Inflammatory macrophage treated with lipopolysaccharide for 1 hour (primary cell): ENCODE results near the gene PARP12.

ENCODE experiments used
- DNase-seq, 2 donors: peaks; one replicate each; pipeline ENCODE4 v3.0.0-alpha.2; 2020 to 2022

The PARP12 gene

DNA sequence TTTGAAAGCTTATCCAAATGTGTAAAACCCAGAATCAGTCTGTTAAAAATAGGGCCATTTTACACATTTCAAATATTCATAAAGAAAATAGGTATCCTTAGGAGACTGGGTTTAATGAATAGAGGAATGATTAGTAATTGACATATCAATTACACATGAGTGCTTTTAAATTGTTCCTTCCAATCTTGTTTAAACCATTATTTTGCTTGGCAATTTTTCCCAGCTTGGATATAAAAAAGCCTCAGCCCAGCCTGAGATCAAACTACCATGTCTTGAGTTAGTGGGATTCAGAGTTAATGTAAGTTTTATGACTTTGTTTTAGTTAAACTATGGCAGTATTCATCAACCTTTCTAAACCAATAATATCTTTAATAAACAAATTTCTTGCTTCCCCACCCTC is 28.3 kb downstream of the PARP12 start:
- no peak for DNase-seq

DNA sequence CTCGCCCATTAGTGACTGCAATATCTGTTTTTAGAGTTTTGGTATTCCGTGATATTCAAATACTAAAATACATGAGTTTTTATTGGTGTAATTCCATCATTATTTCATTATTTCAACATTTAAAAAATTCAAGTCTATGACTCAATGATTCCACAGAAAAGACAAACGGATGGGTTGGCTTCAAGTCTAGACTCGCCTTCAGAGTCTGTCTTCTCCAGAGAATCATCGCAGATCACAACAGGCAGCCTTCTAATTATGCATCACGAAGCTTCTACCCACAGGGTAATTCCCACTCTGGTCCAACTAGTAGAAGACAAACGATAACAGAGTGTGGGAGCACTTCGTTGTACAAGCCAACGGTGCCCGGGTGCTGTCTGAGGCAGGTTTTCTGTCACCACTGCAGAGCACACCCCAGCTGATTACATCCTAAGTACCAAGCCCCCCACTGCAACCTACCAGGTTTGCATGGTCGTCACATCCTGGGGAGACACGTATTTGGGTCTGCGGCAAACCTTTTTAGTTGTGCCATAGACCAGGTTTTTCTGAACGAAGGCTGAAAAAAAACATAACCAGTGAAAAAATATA is 28.9 kb downstream of the PARP12 start:
- DNase-seq, result no peak

DNA sequence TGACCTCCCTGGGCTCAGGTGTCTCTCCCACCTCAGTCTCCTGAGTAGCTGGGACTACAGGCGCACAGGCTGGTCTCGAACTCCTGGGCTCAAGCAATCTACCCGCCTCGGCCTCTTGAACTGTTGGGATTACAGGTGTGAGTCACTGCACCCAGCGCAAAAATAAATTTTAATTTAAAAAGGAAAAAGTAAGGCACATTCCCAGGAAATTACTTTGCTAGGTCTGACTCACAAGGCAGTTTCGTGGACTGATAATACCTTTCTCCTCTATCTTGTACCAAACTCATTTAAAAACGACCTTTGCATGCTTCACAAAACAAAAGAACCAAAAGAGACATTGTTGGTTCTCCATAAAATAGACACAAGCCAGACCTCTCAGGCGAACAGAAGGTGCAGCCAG is 29.7 kb downstream of the PARP12 start:
- DNase-seq, result no peak

DNA sequence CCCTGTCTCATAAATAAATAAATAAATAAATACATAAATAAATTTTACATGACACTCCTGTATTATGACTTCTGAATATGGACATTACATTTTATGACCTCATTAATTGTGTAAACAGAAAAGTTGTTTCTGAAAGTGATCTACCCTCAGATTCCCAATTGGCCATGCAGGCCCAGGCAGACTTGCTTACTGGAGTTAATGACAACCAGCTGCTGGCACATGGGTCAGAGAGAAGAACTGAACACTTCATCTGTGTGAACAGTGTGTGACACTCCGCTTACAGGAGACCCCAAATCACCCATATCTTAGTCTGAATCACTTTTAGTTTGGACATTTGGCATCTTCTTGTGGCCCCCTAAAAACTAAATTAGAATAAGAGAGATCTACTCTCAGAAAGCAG is 31.4 kb downstream of the PARP12 start:
- DNase-seq, result no peak

DNA sequence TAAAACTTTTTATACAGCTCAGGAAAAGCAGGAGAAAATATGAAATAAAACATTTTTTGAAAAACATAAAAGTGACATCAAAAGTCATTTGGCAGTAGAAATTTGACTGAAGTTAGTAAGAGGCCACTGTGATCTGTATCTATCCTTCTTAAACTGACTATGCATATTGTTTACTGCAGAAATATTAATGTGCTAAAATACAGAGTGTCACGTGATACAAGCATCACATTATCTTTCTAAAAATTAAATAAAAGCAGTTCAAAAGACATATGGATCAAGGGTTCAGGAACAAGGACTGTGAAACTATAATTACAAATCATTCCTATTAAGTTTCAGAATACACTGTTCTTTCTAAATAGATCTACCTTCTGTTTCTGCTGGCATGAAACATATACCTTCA is 33.7 kb downstream of the PARP12 start:
- DNase-seq, result no peak

DNA sequence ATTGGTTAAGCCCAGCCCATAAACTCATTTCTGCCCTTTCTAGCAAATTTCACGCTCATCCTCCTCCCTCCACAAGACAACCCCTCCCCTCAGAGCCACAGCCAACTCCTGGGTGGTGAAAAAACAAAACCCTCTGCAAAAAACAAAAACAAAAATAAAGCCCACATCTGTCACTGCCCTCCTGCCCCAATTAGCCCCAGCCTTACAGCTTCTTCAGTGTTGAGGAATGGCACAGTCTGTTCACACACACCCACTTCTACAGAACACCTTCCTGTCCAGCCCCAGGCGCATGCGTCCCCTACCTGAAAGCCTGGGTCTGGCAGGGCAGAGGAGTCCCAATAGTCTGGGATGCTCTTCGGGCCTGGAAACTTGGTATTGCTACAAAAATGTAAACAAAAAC is 34.4 kb downstream of the PARP12 start:
- no peak for DNase-seq

DNA sequence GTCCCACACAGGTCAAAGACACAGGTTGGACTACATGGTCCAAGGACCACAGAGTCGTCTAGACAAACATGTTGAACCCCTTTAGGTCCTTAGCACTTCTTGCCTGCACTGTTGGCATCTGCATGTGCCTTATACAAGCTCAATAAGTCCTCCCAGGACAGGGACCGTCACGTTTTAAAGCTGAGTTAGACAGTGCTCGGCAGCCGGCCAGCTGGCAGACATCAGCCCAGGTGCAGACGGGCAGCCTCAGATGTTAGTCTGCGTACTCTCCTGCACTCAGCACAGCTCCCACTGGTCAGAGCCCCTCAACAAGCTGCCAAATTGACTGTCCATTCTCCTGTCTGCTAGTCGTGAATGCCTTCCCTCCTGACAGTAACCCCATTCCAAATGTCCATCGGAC is 34.9 kb downstream of the PARP12 start:
- DNase-seq, result no peak

DNA sequence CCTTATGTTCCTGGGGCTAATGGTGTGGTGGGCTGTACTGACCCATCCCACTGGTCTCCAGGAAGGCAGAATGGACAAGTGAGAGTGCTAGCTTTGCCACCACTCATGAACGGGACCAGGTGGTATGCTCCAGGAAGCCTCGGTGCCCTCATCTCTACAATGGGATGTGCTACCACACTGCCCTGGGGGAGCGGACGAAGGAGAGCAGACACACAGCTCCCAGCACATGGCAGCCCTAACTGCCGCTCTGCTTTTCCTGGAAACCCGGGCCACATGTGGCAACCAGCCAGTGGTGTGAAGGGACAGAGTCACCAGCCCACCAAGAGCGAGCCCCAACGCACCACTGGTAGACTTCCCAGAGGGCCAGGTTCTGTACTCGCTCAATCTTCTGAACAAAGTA is 35.8 kb downstream of the PARP12 start:
- no peak for DNase-seq

DNA sequence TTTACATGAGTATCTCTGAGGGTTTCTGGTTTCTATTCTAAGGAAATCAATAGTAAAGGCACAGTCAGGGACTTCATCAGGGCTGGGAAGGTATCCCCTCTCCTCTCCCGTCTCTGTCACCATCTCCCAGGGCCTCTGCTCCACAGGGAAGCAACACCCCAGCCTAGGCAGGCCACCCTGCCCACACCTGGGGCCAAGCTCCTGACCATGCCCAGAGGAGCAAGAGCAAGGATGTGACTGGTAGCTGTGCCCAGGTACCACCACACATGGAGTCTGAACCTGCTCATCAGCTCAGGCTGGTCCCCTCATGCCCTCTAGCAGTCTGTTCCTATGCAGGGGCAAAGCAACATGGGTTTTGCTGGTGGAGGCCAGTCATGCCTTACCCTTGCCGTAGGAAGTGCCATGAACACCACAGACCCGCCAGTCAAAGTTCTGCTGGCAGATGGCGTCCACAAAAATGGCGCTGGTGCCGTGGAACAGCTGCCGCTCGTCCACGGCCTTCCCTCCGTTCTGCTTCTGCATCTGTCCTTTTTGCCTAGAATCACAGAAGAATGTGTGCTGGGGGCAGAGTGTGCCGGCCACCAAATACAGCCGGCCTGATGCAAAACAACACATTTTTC is 36.8 kb downstream of the PARP12 start:
- no peak for DNase-seq

DNA sequence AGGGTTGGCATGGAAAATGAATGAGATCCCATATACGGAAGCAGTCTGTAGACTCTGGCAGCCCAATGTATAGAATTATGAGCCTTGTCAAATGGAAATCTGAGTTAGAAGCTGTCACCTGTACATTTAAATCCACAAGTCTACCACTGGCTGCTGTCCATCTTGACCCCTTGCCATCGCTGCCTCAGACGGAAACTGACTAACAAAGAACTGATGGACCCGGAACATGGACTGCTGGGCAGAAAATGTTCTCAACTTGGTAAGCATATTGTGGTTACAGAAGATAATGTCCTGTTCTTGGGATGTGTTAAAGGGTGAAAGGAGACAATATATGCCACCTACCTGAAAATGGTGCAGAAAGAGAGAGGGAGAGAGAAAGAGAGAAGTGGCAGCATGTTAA is 37.5 kb downstream of the PARP12 start:
- DNase-seq, result no peak

DNA sequence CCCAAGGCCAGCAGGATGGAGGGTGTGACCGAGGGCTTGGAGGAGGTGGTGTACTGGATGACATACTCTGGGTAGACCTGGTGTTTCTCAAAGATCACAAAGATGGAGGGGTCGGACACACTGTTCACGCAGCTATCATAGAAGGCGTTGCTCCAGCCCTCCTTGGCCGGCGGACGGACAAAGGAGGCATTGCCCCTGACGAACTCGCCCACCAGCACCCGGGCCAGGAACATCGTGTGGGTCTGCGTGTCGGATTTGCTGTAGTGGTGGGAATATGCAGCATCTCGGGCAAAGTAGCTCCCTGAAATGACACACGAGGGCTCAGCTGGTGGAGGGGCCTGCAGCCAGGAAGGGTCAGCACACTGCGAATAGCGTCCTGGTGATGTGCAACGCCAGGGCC is 38.2 kb downstream of the PARP12 start:
- DNase-seq, result no peak

DNA sequence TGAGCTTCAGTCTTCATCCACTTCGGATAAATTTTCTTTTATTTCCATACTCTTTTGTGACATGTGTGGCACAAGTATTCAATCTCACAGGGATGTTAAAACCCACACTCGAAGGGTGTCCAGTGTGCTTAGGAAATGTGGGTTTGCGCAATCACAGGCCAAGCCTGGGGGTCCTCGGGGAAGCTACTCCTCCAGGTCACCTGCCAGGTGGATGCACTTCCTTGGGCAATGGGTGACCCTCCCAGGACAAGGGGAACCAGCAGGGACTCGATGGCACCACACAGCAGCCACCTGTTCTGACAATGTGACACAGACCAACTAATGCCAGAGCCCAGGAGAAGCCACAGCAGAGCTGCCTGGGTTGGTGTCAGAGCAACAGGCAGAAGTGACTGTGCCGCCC is 39.0 kb downstream of the PARP12 start:
- DNase-seq, result no peak

DNA sequence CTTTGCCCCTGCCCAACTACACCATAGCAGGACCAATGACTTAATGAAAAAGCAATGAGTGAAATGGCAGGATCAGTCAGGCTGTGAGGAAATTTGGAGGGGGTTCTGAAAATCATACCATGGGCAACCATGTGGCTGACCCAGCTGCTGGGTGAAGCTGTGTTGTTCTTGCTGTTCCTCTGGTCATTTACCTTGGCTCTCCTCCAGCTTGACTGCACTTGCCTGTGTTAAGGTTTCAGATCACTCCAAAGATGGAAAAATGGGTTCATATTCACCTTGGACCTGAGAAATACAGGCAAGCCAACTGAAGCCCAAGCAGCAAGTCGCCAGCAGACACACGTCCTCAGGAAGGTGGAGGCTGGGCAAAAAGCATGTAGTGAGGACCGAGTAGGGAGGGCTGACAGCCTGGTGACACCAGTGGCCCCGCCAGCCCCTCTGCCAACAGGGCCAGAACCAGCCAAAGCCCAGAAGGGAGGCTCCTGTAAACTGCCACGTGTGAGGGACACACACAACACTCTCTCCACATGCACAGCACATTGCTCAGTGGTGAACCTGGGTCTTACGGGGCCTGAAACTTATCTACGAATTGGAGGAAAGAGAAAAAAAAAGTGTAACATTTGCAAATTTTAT is 40.1 kb downstream of the PARP12 start:
- DNase-seq, result no peak

DNA sequence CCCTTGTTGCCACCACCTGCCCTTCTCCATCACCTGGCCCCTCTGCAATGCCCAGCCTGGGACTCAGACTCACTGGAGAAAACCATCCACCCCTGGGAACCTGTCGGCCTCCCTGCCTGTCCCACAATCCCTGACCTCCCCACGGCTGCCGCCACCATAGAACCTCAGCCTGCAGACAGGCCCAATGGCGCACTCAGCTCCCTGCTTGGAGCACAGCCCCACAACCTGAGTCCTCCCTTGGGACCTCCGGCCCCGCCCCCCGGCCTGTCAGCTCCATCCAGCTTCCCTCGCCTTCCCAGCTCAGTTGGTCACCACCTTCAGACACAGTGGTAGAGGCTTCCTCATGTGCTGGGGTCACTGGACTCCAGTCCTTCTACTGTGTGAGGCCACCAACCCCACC is 41.1 kb downstream of the PARP12 start:
- DNase-seq, result no peak

DNA sequence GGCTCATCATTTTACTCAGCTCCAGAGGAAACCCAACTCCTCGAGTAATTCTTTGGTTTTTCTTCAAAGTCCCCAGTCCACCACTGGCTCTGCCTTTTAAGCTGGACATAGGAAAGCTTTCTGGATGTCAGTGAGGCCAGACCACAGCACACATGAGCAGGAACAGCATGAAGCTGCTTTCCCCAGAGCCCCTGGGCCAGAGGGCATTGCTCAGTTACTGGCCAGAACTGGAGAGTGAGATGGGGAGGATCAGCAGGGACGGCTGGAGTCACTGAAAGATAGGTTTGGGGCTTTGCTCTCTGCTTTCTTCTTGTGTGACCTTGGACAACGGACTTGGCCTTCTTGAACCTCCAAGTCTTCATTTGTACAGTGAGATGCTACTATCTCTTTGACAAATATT is 43.1 kb downstream of the PARP12 start:
- DNase-seq, result no peak

DNA sequence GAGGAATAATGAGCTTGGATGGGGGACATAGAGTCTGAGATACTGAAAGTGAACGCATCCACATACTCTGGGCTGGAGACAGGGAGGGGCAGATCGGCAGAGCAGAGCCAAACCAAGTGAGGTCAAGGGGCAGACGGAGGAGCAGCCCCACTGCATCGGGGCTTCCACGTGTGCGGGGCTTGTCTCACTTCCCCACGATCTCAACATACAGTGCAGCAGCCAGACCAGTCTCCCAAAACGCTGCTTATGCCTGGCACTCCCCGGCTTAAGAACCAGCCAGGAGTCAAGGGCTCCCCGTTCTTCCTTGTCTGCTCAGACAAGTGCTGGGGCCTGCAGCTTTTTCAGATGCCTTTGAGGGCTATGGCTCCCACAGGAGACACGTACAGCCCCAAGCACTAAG is 43.6 kb downstream of the PARP12 start:
- DNase-seq, result no peak

DNA sequence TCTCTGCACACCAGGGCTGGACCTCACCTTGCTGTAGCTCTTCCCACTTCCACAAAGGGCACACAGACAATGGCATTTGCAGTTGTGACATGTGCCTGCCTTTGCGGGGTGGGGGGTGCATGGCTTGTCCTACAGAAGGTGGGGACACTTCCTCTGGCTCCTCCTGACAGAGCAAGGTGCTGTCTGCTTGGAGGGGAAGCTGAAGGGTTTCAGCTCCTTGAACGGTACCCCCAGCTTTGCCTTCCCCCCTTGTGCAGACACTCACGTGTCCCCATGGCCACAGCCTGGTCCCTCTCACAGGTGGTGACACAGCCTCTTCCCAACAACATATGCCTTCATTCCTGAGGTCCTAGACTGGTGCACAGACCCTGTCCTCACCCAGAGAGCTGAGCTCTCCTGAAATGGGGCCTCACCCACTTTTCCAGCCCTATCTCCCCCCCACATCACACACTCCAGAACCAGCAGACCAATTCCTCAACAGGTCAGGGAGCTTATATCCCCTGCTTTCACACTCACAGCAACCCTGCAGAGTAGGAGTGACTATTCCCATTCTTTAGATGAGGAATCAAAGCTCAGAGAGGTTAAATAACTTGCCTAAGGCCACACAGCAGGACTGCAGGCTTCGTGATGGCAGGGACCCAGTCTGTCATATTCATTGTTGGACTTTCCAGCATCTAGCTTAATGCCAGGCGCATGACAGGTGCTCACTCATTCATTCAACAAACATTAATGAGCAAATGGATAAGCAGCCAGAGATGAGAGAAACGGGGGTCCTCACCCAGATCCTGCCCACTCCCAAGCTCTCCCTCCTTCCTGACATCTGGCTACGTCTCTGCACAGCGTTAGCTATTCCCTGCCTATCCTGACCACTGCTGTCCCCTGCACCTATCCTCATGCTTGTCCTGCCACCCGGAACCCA is 44.4 kb downstream of the PARP12 start:
- DNase-seq, result no peak

DNA sequence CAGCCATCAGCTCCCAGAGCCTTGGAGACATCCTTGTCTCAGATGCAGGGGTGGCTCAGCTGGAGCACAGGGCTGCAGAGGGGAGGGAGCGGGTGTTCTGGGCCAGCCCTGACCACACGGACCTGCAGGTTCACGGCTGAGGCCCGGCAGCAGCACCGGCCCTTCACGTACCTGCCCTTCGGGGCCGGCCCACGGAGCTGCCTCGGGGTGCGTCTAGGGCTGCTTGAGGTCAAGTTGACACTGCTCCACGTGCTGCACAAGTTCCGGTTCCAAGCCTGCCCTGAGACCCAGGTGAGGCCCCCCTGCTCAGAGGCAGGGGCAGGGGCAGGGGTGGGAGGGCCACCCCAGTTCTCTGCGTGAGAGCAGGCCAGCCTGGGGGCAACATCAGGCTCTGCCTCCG is 45.2 kb downstream of the PARP12 start:
- no peak for DNase-seq

DNA sequence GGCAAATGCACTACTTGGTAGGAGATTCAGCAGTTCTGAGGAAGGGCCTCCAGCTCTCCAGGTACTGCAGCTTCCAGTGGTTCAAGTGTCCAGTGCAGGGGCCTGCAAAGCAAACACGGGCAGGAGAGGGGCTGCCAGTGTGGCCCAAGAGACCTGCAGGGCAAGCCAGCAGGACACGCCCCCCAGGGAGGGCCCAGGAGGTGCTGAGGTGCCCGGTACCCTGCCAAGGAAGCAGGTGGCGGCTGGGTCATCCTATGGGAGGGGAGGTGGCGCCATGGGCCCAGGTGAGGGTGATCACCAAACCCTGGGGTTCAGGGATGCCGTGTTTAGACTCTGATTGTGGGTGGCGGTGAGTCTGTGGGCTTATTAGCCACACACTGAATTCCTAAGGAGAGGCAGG is 45.7 kb downstream of the PARP12 start:
- no peak for DNase-seq

DNA sequence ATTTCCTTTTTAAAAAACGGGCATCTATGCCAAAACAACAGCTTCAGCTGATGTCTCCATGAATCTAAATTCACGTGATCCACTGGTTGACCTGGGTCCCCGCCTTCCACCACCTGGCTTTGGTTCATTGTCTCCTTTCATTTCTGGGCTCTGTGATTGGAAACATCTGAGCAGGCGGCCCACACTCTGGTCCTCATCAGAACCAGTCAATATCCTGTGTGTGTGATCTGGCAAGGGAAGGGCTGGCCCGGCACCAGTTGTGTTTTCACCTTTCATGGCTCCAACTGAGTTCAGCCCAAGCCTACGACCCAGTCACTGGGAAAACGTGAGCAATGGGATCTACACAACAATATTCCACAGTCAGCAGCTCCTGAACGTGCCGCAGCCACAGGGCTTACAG is 46.2 kb downstream of the PARP12 start:
- DNase-seq, result no peak

DNA sequence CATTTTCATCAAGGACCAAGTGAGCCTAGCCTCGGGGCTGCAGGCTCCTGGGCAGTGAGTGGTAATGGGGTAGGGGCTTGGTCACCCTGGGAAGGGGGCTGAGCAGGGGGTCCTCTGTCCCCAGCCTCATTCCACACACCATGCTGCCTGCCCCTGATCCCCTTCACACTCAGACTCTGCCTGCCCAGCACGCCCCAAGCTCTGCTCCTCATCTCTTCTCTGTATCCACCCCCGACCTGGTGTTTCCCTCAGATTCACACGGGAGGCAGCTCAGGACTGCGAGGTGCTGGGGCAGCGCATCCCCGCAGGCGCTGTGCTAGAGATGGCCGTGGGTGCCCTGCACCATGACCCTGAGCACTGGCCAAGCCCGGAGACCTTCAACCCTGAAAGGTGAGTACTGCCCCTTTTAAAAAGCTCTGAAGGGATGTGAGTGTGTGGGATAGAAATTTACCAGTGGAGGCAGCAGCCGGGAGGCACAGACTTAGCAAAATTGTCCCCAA is 47.2 kb downstream of the PARP12 start:
- DNase-seq, result no peak

DNA sequence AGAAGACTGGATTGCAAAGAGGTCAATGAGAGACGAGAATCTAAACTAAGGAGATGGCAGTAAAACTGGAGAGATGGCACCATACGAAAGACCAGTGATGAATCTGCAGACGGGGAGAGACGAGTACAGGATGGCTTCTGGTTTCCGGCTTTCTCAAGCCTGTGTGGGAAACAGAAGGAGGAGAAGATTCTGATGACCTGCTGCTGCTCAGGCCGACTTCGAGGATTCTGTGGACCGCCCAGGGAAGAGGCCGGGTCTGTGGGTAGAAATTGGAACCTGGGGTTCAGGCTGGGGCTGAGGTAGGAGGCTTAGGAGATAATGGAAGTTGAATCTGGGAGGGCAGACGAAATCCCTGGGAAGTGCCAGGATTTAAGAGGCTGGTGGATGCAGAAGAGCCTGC is 48.6 kb downstream of the PARP12 start:
- no peak for DNase-seq

DNA sequence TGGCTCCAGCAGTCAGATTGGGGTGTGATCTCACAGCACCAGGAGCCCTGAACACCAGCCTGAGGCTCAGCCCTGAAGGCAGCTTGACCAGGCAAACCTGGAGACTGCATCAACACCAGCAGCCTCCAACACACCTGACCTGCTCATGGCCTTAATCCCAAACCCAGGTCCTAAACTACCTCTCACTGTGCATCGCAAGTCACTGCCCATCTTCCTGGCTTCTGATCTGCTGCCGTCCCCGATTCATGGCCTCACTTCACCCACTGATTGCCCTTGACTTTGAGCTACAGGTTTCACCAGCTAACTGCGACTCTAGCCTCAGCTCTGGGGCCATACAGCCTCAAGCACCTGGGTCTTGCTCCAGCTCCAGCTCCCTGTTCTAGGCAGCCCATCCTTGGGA is 49.1 kb downstream of the PARP12 start:
- DNase-seq, result no peak
